HG03196 (cell line): ENCODE data around the gene F8.
"Not testable (repeated sequence)": the region's sequence is repeated elsewhere in the genome, so short reads cannot be mapped to it uniquely, and the experiment has no call there.

Experiments
- ATAC-seq: cut with Tn5 transposase; IDR thresholded peaks from one replicate; pipeline ENCODE4 v1.9.1; 2021; ENCODE audit not compliant: unreplicated experiment

Gene F8

GRCh38 chrX:155031657-155032056 is 9.1 kb upstream of the F8 start:
- no peak for ATAC-seq

GRCh38 chrX:155028877-155029291 is 6.4 kb upstream of the F8 start:
- ATAC-seq, result no peak

- no peak for ATAC-seq
Observed at GRCh38 chrX:155028129-155028528, 5.6 kb upstream of the F8 start.

GRCh38 chrX:155027509-155028066 is 5.1 kb upstream of the F8 start:
- ATAC-seq, result no peak

GRCh38 chrX:155026727-155027508 is 4.4 kb upstream of the F8 start, which contains the start of gene FUNDC2:
Gene FUNDC2, plus strand, starts transcription at chrX:155026844. Its CDS starts 95 bp downstream, at chrX:155026939.
- peak; percentile 92 for ATAC-seq

GRCh38 chrX:155026420-155026726 is 3.9 kb upstream of the F8 start:
- no peak for ATAC-seq

- ATAC-seq, result no peak
Observed at GRCh38 chrX:155023907-155024833, 1.6 kb upstream of the F8 start.

- no peak for ATAC-seq
Observed at GRCh38 chrX:155020591-155020990, 1.9 kb downstream of the F8 start.

- no peak for ATAC-seq
Observed at GRCh38 chrX:155009994-155010472, 12.5 kb downstream of the F8 start.

GRCh38 chrX:155008578-155008977 is 13.9 kb downstream of the F8 start:
- not testable (repeated sequence) for ATAC-seq

GRCh38 chrX:155006913-155007671 is 15.4 kb downstream of the F8 start:
- not testable (repeated sequence) for ATAC-seq

- not testable (repeated sequence) for ATAC-seq
Observed at GRCh38 chrX:155006379-155006778, 16.1 kb downstream of the F8 start.

- no peak for ATAC-seq
Observed at GRCh38 chrX:155005190-155005589, 17.3 kb downstream of the F8 start.

GRCh38 chrX:155001873-155002272 is 20.6 kb downstream of the F8 start:
- ATAC-seq, result no peak

GRCh38 chrX:155000841-155001240 is 21.7 kb downstream of the F8 start:
- no peak for ATAC-seq

GRCh38 chrX:154998204-154998880 is 24.2 kb downstream of the F8 start:
- ATAC-seq, result no peak

- ATAC-seq, result no peak
Observed at GRCh38 chrX:154991476-154991875, 31.0 kb downstream of the F8 start.

- ATAC-seq, result no peak
Observed at GRCh38 chrX:154991039-154991438, 31.5 kb downstream of the F8 start.

- no peak for ATAC-seq
Observed at GRCh38 chrX:154990496-154990895, 32.0 kb downstream of the F8 start.

GRCh38 chrX:154988719-154989118 is 33.8 kb downstream of the F8 start:
- no peak for ATAC-seq
